A172 (cell line): ENCODE measurements around the gene MPDZ. TPM values are rescaled to one million over a fixed set of nuclear protein-coding genes. Genes with fewer than 3 reads are reported as not detected.
A peak's percentile ranks its signal among the peaks of the same experiment; 100 is the strongest.

Source experiments
- DNase-seq: peaks from one replicate; pipeline ENCODE4 v3.0.0-alpha.2; 2015; ENCODE audit warnings: low spot score
- total RNA-seq: library from RNA; depleted of rRNA; stranded (reverse); fragments of >200 nt; shearing (Covaris generic); gene quantifications from 2 replicates; pipeline ENCODE4 v1.2.3, GENCODE V29; 2014

The MPDZ gene
- total RNA-seq, 1 experiment from 2014 or later = 38.4 TPM

DNA sequence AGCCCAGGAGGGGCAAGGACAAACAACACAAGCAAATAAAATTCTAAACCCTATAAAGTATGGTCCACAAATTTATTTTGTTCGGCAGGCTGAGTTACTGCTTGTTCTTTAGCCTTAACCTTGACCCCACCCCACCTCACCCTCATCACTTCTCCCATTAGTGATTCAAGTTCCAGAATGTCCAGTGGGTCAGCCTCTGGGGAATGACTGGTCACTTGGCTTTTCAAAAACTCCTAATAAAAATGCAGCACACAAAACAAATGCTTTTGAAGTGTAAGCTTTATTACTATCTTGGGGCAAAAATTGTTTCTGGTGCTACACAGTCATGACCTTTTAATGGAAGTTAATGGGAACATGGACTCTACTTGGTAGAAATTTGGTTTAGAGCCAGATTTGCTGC is 142.1 kb downstream of the MPDZ start:
- no peak for DNase-seq

DNA sequence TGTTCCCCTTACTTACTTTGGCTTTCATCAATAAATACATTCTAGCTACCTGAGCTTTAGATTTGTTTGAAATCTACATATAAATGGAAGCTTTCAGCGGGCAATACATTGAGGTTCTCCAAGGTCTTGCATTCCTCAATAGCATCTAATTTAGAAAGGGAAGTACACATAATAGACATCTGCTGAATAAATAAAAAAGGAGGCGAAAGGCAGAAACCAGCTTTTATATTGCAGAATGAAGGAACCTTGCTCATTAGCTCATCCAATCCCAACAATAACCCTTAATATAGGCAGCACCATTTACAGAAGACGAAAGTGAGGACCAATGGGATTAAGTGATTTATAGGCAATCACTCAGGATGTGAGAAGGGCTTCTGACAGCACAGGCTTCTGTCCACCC is 147.5 kb downstream of the MPDZ start:
- DNase-seq = no peak

DNA sequence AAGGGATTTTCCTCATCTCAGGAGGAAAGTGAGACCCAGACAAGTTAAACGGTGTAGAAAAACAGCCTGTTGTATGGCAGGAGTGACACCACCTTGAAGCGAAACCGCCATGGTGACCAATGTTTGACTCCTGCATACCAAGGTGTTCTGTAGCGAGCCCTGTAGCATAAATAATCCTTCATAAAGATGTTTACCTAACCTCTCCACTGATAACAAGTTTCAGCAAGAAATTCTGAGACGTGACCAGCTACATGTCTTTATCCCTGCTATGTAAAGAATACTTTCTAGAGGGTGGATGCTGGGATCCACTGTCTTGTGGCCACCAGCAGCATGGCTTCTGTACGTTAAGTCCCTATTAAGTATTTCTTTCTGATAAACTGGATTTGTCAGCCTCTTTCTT is 148.1 kb downstream of the MPDZ start:
- DNase-seq = no peak

DNA sequence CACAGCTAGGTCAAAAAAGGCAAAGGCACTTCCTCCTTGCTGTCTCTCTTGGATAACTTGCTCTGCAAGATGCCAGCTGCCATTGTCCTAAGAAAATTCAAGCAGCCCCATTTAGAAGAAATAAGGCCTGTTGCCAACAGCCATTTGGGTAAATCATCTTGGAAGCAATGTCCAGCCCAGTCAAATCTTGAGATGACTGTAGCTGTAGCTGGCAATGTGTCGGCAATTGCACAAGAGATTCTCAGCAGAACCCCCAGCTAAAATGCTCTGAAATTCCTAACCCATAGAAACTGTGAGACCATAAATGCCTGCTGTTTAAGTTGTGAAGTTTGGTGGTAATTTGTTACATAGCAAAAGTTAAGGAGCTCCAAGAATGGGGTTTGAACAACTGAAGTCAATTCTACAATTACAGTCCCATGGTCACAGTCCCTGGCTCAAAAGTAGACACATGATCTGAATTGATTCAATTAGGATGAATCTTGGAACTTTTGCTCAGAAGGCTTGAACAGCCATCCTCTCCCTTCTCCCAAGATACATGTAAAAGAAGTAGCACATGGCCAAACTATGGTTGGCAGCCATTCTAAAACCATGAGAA is 151.1 kb downstream of the MPDZ start:
- DNase-seq = no peak

DNA sequence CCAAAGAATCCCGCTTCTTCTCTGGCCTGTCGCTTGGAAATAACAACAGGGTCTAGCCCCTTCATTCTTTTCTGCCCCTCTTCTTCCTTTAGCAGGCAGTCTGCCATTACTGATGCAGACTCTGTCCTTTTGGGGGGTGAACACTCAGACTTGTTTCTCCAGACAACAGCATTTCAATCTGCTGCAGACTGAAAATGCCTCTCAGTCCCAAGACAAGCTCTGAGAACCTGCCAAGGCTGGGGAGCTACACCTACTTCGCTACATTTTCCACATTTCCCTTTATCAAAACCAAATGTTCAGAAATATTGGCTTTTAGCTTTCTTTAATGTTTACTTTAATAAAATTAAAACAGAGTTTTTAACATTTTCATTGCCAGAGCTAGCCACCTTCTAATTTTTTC is 152.4 kb downstream of the MPDZ start:
- no peak for DNase-seq

DNA sequence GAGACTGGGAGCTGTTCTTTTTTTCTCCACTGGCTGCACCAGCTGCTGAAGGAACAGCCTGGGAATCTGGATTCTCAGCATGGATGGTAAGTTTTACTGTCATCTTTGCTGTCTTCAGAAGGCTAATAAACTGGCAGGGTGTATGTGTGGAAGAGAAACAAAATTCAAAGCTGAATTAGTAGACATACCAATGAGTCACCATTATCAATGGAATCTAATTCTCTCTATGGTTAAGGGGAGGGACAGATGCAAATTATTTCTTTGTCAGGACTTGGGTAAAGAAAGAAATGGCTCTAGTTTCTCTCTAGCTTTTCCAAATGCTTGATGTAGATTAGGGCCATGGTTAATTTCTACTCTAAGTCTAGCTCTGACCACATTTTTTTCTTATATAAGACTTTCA is 154.2 kb downstream of the MPDZ start:
- DNase-seq = no peak

DNA sequence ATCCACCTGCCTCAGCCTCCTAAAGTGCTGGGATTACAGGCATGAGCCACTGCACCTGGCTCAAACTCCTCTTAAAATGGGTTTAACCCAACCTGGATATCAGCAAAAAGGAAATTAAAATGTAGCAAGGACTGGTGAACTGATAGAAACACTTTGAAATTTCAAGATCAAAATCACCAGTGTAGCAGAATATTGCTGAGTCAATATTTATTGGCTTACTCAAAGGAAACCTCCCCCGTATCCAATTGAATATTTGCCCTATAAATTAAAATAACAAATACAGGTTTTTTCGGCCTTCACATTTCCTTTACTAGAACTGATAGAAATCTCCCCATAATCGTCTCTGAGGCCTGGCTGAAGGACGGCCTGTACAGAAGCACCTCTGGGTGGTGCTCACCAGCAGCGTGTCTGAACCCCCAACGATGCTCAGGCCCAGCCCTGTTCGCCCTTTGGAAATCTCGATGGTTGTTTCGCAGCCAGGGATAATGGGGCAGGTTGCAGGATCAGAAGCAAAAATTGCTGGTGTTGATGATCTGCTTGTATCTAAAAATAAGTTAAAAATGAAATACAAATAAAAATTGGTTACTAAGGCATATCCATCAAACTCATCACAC is 156.6 kb downstream of the MPDZ start:
- DNase-seq = no peak

DNA sequence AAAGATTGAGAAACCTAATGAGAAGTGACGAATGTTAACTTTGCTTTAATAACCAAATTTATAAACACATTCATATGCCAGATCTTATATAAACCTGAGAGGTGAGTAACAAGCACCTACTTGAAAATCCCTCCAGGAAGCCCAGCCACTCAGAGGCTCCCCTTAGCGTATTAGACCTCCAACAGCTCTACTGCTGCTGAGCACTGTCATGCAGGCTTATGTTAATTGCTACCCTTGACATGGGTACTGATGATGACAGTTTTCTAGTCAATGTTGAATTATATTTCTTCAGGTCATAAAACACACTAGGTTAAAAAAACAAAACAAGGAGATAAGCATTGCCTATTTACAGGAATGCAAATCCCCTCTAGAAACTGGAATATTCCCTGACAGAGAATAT is 161.2 kb downstream of the MPDZ start:
- no peak for DNase-seq

DNA sequence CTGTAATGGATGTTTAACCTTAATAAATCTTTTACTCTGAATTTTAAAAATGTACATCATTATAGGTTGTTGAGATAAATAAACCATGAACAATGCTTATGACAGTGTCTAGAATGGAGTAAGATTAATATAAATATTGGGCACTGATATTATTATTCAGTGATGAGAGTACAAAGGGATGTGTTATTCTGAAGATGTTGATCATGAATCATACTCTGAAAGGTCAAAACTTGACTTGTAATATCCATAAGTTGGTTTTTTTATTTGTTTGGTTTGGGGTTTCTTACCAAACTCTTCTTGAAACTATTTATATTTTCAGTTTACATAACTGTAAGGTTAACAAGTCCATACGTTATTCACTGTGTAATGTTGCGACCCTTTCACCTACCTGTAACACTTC is 163.2 kb downstream of the MPDZ start:
- DNase-seq = no peak

DNA sequence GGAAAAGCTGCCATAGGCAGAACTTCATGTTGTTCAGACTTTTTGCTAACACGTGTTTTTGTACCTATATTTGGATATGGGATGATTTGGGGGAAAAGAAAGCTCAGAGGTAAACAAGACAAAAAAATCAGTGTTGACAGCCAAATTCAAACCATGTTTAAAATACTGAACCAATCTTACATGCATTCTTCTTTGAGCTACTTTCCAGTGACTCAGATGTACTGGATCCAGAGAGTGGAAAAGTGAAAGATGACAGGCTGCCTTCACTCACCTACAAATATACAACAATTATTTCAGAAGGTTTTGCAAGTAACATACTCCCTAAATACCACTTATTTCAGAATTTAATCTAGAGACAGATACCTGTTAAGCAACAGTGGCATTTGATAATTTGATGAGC is 165.7 kb downstream of the MPDZ start:
- no peak for DNase-seq

DNA sequence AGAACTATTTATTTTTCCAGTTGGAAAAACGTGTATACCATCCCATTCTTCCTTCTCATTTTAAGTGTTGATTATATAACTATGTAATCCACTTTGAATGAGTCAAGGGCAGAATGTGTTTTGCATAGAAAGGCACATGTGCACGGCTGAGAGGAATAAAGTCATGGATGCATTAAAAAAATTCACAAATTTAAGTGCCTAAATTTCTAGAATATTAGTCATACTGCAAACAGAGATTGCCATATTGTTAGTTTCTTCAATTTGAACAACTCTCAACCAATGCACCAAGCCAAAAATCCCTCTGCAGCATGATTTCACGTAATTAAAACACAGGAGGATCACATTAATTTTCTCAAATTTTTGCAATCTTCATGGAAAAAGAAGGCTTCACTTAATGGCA is 166.3 kb downstream of the MPDZ start:
- DNase-seq = no peak

DNA sequence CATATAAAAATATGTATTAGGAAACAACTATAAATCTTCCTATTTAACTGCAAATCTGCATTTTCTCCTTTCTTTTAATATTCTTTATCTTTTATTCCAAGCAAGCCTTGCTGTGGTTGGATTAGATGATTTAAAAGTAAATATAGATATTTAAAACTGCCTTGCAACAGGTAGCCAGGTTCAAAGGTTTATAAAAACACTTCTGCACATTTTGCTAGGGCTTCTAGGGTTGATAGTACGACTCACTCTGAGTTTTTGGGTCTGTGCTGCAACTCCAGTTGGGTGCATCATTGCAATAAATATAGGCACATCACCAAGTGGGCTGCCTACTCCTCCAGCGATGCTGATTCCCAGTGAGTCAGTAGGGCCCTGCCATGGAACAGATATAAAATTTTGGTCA is 167.7 kb downstream of the MPDZ start:
- no peak for DNase-seq

DNA sequence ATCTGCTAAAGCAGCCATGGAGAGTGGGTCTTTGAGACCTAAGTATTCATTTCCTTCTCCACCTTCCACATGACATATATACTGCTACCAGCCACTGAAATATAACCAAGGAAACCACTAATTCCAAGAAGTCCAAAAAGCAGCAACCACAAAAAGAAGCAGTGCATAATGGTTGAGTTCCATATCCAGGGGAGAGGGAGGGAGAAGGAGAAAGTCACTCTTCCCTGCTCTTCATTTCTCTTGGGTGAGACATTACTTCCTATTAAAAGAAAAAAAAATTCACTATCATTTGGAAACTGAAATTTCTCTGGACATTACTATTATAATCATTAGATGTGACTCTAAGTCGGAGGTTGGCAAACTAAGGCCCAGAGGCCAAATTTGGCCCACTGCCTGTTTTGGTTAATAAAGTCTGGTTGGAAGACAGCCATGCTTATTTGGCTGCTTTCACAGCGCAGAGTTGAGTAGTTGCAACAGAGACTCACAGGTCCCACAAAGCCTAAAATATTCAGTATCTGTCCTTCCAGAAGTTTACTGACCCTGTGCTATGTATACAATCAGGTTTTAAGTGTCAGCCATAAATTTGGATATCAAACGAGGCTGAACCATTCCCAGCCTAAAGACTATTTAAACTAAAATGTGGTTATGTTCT is 168.6 kb downstream of the MPDZ start:
- no peak for DNase-seq

DNA sequence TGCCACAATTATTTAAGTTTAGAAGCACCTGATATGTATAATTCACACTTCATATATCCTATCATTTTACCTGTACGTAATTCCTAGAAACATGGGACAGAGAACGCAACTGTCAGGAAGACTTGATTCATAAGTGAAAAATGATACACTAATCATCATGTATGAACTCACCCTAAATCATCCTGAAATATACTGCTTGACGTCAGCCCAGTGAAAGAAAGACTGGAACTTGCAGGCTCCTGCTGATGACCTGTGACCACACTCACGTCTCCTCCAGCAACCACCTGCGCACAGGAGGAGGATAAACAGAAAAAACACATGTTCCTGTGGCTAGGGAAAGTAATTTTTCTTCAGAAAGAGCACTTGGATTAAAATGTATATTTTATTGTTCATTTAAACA is 169.7 kb downstream of the MPDZ start:
- DNase-seq = no peak

DNA sequence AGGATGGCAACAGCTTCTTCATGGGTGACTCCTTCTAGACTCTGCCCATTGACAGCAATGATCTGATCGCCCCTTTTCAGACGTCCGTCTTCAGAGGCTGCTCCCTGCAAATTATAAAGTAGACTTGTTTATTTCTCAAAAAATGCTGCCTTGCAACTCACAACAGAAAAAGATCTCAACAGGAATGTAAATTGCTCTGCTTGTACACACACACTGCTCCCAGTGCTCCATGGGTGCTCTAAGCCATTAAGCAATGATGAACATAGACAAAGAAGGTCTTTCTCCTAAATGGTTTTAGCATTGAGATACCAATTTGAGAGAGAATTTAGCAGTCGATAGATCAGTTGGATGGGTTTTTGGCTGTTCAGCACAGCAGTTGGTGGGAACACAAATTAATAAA is 172.5 kb downstream of the MPDZ start:
- DNase-seq = no peak

DNA sequence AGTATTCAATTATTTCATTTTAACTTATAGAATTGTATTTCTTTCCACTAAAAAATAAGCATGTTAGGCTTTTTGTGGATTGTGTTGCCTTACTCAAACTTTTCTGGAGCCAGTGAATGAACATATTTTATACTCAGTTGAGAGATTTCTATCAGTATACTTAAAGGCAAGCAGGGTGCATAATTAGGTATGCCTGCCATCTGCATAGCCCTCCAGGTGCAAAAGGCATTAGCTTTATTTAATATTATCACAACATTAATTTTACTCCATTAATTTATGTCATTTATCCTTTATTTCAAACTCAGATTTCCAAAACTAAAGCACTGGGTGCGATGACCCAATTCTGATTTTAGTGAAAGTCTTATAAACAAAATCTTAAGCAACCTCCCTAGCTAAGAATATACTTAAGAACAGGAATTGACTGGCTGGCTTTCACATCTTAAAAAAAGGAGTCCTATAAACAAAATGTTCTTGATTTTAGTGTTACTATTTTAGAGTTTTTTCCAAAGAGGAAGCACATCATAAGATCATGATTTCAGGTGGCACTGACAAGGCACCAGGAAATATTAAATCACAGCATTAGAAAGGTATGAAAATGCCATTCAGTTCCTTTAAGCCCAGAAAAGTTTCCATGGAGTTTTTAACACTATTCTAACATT is 178.4 kb downstream of the MPDZ start:
- no peak for DNase-seq

DNA sequence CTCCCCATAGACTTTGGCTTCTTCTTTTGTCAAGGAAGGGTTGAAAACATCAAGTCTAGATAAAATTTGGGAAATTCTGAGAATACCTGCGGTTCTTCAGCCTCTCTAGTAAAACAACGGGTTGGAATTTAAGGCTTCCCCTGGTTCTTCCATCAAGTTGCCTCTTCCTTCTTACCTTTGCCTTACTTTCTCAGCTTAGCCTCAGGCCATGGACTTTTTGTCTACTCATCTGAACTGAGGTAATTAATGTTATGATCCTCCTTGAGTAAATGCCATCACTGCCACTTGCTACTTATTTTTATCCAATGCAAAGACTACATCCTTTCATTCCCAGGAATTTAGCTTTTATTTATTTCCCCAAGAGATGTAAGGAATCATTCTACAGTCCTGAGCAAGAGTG is 184.4 kb downstream of the MPDZ start:
- no peak for DNase-seq

DNA sequence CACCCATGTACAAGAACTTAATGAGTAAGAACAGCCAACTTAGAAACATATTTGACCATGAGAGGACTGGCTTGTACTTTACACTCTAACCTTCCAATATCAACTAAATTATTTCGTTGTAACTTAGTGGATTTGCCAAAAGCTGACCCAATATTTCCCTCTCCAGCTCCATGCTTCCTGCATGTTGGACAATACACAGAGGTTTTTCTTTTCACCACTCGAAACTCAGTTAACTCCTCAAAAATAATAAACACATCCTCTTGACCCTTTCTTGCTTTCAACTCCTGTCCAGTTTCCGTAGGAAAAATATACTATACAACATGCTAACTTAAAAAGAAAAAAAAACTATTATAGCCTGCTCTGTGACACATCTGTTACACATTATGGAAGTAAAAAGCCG is 188.9 kb downstream of the MPDZ start:
- no peak for DNase-seq

DNA sequence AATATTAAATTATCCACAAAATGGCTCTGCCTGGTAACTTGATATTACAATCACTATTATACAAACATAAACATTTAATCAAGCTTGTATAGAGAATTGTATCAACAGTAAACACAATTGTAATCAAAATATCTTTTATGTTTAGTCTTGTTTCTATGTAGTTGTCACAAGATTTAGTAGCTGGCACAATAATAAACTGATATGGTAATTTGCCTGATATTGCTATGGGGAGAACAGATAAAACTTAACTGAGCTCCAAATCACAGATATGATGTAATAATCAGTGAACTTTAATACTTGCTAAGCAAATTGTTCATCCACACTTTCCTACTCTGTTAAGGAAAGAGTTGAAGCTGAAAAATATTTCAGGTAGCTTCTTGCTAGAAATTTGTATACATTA is 189.8 kb downstream of the MPDZ start:
- DNase-seq = no peak

DNA sequence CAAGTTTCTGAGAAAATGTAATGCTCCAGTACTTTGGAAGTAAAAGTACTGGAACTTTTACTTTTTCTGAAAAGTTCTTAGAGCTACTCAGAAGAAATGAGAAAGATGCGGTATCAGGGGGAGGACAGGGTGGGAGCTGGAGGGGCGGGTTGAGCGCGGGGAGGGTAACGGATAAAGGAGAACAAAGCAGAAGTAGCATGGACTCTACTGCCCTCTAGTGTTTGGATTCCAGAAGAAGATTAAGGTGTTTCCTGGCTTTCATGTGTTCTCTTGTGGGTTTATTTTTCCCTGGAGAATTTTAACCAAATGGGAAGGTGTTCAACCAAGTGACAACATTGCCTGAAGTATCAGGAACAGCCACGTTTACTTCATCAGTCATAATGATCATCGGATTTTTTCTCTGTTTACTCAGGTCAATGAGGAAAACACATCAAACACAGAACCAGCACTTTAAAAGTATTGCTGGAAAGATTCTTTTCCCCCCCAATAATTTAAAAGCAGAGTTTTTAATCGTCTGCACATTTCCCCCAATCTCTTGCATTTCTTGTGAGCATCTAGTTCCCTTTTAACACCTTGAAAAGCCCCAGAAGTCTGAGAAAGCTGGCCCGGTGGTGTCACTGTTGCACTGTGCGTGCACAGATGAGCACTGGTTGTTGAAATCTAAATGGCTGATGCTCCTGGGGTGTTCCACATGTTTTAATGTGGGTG is 190.6 kb downstream of the MPDZ start:
- DNase-seq = peak; percentile 69

DNA sequence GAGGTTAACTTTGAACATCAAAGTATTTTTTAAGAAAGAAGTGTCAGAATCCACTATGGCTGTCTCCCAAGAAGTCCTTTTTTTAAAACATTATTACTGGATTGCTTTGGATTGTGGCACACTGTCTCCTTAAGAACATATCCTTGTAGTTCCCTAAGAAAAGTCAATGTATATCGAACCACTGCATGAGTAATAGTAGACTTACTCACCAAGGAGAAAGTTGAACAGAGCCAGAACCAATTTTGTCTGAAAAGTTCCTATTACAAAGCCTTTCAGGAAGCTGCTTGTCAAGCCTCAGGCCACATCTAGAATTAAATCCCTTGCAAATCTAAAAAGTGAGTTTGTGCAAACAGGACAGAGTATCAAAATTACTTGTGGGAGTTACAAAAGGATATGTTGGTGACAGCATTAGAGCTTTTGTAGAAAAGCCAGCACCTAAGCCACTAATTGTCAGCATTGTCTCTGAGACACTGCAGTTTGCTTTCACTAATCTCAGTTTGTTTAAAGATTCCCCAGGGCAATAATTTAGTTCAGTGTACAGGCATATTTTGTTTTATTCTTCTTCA is 195.4 kb downstream of the MPDZ start:
- DNase-seq = peak; percentile 0

DNA sequence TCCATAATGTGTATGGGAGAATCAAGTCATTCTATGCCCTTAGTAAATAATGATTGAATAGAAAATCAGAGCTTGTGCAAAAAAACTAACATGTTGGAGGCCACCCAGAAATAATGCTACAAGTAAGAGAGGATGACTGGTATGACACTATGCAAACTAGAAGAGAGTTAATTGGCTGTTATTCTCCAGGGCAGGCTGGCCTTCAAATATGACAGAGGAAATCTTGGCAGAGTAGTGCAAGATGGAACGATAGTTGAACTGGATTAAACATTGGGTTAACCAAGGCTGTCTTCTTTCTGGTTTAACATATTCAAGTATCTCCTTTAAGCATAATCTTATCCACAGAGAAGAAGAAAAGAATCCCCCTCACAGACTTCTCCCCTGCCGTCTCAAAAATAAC is 196.1 kb downstream of the MPDZ start:
- DNase-seq = no peak
